Measurements from ENCODE around the gene DNAJB8.

Gene DNAJB8

DNA sequence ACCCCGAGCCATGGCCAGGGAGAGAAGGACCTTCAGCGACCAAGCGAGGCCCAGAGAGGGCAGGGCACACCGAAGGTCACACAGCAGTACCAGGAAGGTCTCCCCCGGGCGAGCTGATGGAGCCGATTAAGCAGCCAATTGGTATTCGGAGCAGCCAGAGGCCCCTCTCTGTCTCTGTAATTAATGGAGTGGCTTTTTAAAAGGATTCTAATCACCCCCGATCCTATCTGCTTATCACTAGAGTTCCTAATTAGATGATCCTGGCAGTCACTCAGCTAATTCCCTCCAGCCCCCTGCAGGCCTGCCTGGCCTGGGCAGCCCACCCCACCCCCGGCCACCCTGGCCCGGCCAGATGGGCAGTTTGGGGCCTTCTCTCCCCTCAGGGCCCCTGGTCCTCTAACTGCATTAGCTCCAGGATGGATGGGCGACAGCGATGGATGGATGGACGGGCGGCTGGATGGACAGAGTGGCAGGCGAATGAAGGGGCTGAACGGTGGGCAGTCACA, 1.6 kb upstream of the DNAJB8 start:
- no peak for DNase-seq (ENCODE audit: extremely low read depth in 1 of 2, low read depth in 1 of 2)

DNA sequence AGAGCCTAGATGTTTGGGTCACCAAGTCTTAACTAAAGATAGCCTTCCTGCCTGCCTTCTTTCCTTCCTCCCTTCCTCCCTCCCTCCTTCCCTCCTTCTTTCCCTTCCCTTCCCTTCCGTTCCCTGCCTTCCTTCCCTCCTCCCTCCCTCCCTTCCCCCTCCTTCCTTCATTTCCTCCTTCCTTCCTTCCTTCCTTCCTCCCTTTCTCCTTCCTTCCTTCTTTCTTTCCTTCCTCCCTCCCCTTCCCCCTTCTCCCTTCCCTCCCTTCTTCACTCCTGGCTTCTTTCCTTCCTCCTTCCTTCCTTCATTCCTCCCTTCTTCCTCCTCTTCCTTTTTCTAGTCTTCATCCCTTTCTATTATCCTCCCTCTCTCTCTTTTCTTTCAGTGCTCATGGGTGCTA, 2.0 kb downstream of the DNAJB8 start:
- DNase-seq (ENCODE audit: extremely low read depth in 1 of 2, low read depth in 1 of 2) = no peak

DNA sequence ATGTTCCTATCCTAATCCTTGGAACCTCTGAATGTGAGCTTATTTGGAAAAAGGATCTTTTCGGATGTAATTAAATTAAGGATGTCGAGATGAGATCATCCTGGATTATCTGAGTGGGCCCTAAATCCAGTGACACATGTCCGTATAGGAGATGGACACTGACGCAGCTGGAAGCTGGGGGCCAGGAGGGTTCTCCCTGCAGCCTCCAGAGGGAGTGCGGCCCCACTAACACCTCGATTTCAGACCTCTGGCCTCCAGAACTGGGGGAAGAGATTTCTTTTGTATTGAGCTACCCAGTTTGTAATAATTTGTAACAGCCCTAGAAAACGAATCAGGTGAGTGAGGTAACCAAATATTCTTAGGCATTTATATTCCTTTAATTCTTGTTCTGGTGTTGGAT, 2.5 kb downstream of the DNAJB8 start:
- DNase-seq (ENCODE audit: extremely low read depth in 1 of 2, low read depth in 1 of 2) = no peak

DNA sequence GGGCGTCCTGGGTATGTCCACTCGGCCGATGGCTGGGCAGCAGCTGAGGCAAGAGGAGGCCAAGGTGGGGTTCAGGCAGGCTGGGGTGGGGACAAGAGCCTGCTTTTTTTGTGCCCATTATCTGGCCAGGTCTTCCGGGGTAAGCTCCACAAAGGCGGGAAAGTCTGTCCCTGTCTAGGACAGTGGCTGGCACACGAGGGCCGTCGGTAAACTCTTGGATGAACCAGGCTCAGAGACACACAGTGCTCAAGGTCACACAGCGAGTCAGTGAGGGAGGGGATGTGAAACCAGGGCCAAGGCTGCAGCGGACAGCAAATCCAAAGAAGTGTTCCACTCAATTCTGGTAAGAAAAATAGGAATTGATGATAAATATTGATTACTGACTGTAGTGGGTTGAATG, 2.9 kb downstream of the DNAJB8 start:
- no peak for DNase-seq (ENCODE audit: extremely low read depth in 1 of 2, low read depth in 1 of 2)

DNA sequence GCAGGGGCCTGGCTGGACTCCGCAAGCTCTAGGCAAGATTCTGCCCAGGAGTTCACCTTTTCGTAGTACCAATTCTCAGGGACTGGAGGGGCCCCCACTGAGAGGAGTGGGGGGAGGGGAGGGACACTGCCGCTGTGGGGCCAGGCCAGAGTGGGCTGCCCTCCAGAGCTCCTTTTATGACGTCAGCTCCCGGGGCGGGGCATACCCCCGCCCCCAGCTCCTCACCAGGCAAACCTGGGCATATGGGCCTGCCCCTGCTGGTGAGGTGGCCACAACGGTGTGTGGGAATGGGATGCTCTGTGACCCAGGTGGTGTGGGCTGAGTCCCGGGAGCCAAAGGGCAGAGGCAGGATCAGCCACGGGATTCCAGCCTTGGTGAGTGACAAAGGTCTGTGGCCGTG, 3.3 kb downstream of the DNAJB8 start:
- no peak for DNase-seq (ENCODE audit: extremely low read depth in 1 of 2, low read depth in 1 of 2)

DNA sequence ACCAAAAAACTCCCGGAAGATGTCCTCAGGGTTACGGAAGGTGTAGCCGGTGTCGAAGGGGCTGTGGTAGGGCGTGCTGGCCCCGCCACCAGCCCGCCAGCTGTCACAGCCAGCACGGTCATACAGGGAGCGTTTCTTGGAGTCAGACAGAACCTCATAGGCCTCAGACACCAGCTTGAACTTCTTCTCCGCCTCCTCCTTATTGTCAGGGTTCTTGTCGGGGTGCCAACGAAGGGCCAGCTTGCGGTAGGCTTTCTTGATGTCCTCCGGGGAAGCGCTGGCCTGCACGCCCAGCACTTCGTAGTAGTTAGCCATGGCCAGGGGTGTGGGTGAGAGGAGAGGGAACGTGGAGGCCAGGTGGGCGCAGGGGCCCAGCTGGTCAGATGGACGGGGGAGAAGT, 3.8 kb downstream of the DNAJB8 start:
- no peak for DNase-seq (ENCODE audit: extremely low read depth in 1 of 2, low read depth in 1 of 2)

DNA sequence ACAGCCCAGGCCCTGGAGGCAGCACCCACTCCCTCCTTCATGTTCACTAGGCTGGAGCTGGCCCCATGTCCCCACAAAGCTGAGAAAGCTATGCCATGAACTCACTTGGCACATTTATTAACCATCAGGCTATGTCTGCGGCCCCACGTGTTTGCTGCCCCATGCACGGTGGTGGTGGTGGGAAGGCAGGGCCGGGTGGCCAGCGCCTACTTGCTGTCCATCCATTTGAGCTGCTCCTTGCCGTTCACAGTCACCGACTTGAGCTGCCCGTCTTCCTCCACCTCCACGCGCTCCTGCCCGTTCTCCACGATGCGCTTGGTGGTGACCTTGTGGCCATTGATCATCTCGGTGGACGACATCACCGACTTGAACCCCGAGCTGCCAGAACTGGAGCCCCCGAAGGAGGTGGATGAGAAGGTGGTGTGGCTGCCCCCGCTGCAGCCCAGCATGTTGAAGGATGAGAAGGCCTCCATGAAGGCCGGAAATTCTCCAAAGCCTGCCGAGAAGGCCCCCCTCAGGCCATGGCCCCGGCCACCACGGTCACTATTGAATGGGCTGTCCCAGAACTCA, 4.3 kb downstream of the DNAJB8 start:
- DNase-seq (ENCODE audit: extremely low read depth in 1 of 2, low read depth in 1 of 2) = no peak

DNA sequence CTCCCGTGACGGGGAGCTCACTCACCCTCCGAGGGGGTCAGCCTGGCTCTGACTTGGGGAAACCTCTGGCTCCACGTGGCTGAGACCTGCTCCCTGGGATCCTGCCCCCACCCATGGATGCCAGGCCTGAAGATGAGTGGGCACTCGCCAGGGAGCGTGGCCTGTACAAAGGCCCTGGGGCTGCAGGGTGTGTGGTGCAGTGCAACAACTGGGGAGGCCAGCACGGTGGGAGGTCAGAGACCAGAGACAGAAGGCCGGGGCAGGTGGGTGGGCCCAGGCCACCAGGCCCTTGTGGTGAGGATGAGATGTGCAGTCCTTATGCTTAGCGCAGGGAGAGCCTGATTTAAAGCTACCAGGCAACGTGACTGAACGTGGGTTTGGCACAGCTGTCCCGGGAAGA, 5.0 kb downstream of the DNAJB8 start:
- DNase-seq (ENCODE audit: extremely low read depth in 1 of 2, low read depth in 1 of 2) = no peak

DNA sequence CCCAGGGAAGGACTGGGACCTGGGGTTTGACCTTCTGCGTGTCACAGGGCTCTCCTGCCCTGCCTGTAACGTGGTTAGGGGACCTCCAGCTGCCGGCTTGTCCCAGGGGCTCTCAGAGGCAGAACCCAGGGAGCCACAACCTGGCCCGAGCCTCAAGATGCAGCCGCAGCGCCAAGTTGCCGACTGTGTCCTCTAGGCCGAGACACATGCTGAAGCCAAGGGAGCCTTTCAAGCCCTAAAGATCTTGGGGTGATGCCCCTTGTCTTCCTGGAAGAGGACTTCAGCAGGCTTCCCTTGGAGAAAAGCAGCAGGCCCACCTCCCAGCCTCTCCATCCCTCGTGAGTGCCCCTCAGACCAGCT, 7.2 kb downstream of the DNAJB8 start:
- DNase-seq (ENCODE audit: extremely low read depth in 1 of 2, low read depth in 1 of 2) = no peak

DNA sequence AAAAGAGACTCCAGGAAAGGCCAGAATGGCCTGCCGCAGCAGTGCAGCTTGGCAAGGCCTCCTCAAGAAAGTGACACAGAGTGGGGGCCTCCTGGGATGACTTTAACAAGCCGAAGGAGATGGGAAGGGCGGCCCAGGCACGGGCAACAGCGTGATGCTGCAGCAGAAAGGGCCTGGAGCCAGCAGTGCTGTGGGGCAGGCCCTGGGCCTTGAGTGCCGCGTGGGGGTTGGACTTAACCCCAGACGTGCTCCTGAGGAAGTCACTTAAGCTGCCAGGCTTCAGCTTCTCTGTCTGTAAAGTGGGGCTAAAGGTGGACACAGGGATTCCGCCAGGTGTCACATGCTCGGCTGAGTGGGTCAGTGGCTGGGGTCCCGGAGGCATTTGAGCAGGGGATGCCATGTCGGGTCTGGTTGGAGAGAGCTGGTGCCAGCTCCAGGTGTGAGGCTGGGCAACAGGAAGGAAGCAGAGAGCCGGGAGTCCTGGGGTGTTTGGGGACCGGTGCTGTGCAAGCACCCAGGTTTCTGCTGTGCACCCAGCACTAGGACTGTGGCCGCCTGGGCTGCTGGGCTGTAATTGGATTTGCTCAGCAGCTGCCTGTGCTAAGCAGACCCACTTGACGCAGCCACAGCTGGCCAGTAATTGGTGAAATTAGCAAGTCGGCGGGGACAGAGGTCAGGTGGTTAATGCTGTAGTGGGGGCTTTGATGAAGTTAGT, 7.8 kb downstream of the DNAJB8 start:
- DNase-seq (ENCODE audit: extremely low read depth in 1 of 2, low read depth in 1 of 2) = no peak

DNA sequence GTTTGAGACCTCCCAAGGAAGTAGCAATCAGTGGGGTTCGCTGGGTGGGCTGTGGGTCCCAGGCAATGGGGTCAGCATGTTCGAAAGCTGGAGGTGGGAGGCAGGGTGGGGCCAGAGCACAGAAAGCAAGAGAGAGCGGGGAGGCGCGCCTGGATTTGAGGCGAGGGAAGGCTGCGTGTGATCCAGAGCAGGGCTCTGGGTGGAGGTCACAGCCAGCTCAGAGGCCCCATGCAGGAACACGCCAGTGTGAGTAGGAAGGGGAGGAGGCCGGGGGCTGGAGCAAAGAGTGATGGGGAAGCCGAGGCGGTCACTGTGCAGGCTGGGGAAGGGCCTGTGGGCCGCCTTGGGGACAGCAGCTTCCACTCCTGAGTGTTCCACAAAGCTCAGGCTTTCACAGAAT, 8.8 kb downstream of the DNAJB8 start:
- no peak for DNase-seq (ENCODE audit: extremely low read depth in 1 of 2, low read depth in 1 of 2)

DNA sequence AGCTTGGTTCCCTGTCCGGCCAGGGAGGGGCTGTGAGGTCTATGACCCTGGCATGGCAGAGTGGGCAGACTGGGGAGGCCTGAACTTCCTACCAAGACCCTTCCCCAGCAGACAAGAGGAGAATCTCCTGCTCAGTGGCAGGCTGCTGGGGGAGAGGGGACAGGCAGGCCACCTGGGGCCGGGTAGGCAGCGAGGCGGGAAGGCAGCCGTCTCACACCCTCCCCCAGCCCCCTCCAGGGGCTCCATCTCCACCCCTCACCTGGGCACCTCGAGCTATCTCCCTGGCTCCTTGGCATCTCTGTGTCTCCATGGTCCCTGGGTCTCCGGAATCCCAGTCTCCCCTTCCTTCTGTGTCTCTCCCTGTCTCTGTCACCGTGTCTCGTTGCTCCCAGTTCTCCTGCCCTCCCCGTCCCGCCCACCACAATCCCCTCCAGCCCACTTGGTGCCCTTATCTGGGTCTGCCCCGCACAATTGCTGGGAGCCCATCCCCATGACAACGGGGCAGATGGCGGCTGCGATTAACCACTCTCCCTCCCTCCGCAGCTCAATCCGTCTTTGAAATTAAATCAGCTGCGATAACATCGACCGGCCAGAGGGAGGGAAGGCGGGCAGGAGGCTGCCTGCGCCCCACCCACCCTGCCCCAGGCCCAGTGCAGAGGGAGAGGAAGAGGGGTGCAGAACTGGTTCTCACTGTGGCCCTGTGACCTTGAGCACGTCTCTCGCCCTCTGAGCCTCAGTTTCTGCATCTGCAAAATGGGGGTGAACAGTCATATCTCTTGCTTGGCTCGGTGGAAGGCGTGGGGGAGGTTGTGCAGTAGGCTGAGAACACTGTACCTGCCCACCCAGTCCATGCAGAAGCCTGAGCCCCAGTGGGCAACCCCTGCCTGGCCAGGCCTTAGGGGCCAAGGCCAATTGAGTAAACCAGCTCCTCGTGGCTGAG, 9.6 kb downstream of the DNAJB8 start:
- DNase-seq (ENCODE audit: extremely low read depth in 1 of 2, low read depth in 1 of 2) = no peak

DNA sequence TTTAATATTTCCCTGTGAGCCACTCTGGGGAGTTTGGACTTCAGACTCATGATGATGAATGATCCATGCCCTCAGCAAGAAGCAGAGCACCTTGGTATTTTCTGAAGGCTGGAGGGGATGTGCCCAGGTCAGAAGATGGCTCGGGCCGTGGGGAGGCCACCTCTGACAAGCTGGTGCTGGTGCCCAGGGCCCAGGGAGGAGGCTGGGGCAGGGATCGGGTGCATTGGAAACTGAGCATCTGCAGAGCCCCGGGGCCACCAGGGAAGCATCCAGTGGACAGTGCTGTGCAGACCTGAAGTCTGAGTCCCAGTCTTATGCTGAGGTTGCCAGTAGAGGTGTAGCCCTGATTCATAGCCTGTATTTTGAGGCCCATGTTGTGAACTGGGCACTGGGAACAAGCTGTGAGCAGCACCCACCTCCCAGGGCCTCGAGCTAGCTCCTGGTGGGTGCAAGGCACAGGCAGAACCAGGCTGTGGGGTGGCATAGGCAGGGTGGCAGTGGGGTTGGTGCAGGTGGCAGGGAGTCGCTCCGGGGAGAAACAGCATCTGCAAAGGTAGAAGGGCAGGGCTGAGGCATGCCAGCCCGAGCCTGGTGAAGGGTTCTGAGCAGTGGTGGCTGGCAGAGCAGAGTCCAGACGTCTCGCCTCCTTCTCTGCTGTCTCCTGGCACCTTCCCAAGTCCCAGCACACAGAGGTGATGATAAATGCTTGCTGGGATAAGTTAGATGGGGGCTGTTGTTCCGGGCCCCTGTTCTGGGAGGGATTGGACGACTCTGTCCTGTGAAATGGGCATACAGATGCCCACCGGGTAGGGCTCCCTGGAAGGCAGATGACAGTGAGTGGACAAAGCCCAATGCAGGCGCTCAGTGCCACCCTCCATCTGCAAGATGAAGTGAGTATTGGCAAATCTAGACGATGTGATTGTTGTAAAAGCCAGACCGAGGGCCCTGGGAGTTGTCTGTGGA, 10.6 kb downstream of the DNAJB8 start:
- DNase-seq (ENCODE audit: extremely low read depth in 1 of 2, low read depth in 1 of 2) = no peak

DNA sequence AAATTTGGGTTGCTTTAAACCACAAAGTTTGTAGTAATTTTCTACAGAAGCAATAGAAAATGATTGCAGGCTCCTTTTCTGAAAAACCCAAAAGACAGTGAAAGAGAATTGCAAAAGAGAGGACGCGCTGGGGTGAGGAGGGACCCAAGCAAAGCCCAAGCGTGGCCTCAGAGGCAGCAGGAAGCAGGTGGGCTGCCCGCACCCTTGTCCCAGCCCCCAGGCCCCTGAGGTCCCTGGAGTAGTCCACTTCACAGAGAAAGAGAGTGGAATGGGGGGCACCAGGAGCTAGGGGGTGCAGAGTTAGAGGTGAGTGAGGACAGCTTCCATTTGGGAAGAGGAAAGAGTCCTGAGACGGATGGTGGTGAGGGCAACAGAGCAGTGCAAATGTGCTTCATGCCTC, 11.6 kb downstream of the DNAJB8 start:
- no peak for DNase-seq (ENCODE audit: extremely low read depth in 1 of 2, low read depth in 1 of 2)

DNA sequence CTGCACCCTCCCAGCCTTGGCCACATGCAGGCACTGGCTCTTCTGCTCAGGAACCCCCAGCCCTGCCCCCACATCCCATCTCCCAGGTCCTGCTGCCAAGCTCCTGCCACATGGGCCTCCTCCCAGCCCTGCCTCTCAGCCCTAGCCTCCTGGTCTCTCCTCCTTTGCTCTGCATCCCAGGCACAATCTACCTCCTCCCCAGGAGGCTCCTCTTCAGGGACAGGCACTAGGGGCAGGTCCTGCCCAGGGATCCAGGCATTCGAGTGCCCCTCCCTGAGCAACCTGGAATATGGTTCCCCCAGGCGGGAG, 12.4 kb downstream of the DNAJB8 start:
- no peak for DNase-seq (ENCODE audit: extremely low read depth in 1 of 2, low read depth in 1 of 2)

DNA sequence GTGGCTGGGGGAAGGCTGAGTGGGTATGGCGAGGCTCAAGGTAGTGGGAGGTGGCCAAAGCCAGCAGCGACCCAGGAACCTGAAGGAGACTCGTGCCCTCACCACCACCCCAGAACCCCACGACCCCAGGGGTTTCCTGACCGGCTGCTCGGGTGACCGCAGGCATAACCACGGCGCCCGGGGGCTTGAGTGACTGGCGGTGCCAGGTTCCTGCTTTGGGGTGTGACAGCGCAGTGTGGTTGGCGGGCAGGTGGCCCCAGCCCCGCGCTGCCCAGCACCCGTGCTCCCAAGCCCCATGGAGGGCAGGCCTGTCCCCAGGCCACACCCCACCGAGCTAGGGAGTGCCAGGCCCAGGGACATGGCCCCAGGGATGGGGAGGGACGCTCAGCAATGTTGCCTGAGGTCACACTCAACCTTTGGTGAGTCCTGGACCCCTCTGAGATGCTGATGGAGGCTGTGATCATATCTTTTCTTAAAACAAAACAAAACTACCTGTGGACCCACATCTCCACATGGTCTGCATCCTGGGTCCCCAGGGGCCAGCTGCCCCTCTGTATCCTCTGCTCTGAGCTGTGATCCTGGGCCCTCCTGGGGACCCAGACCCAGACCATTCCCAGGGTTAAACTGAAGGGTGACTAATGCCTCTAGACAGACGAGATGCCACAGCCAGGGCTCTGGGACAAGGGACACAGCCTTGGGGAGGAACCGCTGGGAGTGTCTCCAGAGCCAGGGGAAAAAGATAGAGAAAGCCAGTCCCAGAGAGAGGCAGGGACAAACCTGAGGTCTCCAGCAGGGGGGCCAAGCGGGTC, 13.0 kb downstream of the DNAJB8 start:
- no peak for DNase-seq (ENCODE audit: extremely low read depth in 1 of 2, low read depth in 1 of 2)

DNA sequence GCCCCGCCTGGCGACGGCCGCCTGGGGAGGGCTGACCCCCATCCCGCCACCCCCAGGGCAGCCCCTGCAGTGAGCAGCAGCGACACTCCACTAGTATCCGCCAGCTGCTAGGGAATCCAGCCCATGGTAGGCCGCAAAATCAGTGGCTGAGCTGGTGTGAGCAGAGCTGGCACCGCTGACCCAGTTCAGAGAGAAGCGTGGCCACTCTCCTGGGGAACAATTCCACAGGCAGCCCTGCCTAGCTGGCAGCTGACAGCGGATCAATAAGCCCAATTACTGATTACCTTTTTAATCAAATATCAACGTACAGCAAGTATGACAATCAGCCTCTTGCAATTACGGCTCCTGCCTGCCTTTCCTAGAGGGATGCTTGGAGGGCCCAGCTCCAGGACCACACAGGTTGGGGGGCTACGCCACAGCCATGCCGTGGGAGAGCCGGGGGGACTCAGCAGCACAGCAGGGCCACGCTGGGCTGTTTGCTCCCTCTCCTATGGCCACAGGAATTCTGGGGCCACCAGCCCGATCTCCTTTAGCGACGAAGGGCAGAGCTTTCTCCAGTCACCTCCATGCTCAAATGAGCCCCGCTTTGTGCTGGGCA, 13.9 kb downstream of the DNAJB8 start:
- DNase-seq (ENCODE audit: extremely low read depth in 1 of 2, low read depth in 1 of 2) = no peak

DNA sequence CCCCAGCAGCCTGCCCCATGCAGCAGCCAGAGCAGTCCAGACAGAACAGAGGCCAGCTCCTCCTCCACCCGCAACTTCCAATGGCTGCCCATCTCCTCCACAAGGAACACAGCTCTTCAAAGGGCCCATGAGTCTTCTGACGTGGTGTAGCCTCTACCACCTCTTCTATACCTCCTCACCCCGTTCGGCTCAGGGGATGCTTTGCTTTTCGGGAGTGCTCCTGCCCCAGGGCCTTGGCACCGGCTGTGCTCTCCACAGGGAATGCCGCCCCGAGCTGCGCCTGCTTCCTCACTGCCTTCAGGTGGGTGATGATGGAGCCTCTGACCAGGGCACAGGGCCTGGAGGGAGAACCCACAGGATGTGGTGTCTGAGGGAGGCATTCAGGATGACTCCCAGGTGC, 14.6 kb downstream of the DNAJB8 start:
- DNase-seq (ENCODE audit: extremely low read depth in 1 of 2, low read depth in 1 of 2) = no peak

DNA sequence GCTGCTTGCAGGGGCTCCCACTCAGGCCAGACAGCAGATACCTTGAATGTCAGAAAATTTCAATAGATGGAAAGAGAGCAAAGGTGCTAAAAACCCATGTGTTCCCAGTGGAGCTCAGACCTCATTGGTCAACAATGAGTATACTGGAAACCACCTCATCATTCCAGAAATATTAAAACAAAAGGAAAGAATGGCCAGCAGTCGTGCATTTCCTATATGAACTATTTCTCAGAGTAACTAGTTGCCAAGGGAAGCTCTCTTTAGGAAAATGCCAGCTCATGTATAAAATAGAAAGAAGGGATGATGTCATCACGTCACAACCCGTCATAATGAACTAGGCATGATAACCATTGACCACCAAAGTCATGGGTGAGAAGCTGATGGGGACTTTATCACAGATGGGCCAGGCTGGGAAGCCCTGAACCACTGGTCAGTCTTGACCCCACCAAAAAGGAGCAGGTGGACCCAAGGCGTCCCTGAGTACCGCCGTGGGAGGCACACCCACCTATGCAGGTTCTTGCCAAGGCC, 17.5 kb downstream of the DNAJB8 start:
- no peak for DNase-seq (ENCODE audit: extremely low read depth in 1 of 2, low read depth in 1 of 2)

All from activated CD8-positive, alpha-beta memory T cell treated with anti-CD3 and anti-CD28 coated beads for 1 hour (primary cell).